Measurements from ENCODE around the gene RUNX1.

- TF ChIP-seq CTCF (IDR thresholded peaks at IDR 0.05) (no peak), POLR2A (IDR thresholded peaks at IDR 0.05) (no peak)
Measured at GRCh38 chr21:34841154-34841553, 207.9 kb downstream of the RUNX1 start.
